Activated T-helper 9 cell treated with anti-CD3 and anti-CD28 coated beads, Interleukin-2, amount 50 U/mL, for 16 hours (primary cell): ENCODE results near the gene NFIA.

Experiments
- DNase-seq: peaks from one replicate; pipeline ENCODE4 v3.0.0-alpha.2; 2020; ENCODE audit warnings: low read depth

NFIA gene

DNA sequence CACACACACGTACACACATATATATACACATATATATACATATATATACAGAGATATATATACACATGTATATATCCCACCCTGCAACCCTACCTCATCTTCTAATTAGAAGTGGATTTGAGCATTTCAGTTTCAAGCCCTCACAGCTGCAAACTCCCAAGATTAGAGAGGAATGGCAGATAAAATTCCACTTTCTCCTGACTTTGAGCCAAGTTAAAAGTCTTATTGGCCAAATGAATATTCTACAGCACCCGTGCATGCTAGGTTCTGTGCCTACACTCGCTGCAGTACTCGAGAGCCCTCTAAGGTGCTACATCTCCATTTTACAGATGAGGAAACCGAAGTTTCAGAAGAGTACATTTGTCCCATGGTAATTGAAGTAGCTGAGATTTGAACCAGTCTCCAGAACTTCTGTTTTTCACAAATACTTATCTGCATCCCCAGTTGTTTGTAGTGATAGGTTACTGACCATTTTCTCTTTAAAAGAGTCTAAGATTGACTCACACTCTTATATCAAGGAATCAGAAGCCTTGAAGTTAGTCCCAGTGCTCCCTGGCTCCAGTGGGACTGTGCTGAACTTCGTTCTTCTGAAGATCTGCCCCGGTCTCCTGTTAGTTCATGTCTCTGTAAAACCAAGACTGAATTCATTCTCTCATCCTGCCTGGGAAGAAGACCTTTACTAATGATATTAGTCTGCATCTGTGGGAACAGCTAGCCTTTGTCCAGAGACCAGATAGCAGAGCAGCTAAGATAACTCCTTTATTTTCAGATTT is 350.4 kb downstream of the NFIA start:
- DNase-seq: no peak

DNA sequence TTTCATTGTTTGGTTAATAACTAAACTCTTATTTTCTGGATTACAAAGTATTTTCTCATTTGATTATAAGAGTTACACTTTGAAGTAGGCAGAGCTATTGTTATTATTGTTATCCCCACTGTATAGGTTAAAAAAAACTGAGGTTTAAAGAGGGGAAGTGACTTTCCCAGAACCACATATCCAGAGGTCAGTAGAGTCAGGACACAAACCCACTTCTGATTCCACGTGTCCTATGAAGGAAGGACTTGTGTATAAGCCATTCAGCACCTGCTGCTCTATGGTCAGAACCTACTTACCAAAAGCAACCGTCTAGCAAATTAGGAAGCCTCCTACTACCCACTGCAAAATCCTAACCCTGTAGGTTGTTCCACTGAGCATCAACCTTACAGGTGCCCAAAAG is 351.3 kb downstream of the NFIA start:
- no peak for DNase-seq

GRCh38 chr1:61434276-61434675 is 351.9 kb downstream of the NFIA start:
- no peak for DNase-seq

DNA sequence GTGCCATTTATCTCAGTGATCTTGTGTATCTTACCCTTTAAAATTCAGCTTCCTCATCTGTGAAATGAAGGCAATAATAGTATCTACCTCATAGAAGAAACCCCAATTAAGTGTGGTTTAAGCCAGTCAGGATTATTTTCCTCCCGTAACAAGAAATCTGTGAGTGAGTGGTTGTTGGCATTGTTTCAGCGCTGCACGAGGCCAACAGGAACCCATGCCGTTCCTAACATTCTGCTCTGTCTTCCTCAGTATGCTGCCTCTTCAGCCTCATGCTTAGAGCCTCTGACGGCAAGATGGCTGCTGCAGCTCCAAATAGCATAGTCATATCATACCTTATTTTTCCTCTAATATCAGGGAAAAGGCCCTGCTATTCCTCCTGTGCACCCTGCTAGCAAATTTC is 352.9 kb downstream of the NFIA start:
- no peak for DNase-seq

- no peak for DNase-seq
These were observed 353.7 kb downstream of the NFIA start for GRCh38 chr1:61436016-61436415.

- no peak for DNase-seq
These were observed 354.2 kb downstream of the NFIA start for GRCh38 chr1:61436491-61437120.

DNA sequence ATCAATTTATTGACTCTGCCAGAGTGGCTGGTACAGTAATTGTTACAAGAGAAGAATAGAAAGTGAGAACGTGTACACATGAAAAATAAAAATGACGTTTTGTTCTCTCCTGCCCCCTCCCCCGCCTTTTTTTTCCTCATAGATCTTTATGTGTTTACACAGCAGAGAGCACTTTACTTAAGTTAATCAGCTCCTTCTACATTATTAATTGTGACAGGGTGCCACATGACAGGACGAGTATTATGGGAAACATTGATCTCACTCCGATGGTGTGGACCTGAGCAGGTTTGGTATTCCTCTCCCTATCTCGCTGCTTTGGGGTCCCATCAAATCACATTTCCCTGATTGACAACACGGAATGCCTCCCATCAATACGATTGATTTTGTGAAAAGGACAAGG is 356.9 kb downstream of the NFIA start:
- DNase-seq: no peak

DNA sequence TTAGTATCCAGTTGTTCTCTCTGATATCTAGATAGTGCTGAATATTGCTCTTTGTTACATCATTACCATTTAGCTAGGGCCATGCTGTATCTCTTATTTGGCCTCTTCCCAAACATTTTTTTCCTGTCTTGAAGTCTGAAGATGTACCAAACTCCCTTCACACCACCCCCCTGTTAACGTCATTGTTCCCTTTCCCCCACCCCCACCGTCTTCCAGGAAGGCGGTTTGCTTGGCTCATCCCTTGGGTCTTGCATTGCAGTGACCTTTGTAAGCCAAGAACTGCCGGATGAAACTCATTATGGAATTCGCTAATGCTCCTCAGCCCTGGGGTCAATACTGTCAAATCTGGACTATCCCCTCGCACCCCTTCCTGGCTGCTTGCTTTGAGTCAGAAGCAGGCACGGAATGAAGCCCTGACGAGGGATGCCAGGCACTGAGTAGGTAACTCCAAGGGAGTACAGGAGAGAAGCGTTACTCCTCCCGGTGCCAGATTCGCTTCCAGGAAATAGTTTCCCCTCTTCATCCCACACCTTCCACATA is 359.4 kb downstream of the NFIA start:
- no peak for DNase-seq

DNA sequence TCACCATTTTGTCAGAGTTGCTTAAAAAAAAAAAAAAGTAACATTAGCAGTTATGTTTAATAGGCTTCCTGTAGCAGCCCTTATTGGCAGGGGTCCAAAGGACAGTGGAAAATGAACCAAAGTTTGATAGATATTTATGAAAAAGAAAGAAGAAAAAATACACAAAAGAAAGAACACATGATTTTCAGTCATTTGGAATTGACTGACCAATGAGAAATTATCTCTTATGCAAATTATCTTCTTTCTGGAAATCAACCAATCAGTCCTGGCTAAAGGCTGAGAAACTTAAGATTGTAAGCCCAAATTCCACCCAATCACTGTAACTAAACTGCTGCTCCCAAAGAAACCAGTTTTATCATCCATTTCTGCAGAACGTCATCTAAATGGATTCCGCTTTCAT is 360.2 kb downstream of the NFIA start:
- DNase-seq: no peak

DNA sequence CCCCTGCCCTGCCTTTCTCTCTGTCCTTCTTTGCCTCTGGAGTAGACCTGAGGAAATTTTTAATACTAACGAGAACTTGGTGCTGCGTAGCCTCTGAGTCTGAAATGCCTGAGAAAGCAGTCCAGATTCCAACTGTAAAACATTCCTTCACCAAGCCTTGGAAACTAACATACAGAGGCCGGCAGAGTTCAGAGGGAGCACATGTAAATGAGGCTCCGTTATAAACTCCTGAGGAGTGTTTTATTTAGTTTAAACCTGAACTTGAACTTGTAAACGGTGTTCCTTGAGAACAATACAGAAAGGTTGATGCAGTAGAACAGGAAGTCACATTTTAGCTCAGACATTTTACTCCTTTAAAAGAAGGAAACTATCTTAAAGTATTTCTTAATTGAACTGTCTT is 361.9 kb downstream of the NFIA start:
- DNase-seq: no peak

- no peak for DNase-seq
These were observed 363.0 kb downstream of the NFIA start for GRCh38 chr1:61445269-61445825.

DNA sequence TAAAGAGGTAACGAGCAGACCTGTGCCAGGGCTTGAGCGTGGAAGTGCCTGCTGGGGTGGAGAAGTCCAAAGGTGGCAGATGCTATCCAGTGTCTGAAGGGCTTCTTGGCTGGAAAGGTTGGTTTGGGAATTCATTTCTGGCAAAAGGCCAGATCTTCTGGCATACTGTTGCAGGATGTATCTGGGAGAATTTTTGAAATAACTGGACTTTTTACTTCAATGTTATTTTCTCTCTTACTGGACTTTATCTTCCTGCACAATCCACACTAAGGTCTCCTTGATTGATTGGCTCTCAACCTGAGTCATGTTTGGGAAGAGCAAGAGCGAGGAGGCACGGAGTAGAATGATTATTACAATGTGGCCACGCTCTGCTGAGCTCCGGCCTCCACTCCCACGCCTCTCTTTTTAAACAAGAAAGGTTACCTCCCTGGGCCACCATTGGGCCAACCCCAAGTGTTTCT is 364.2 kb downstream of the NFIA start:
- no peak for DNase-seq

- DNase-seq: no peak
These were observed 365.0 kb downstream of the NFIA start for GRCh38 chr1:61447106-61447967.

DNA sequence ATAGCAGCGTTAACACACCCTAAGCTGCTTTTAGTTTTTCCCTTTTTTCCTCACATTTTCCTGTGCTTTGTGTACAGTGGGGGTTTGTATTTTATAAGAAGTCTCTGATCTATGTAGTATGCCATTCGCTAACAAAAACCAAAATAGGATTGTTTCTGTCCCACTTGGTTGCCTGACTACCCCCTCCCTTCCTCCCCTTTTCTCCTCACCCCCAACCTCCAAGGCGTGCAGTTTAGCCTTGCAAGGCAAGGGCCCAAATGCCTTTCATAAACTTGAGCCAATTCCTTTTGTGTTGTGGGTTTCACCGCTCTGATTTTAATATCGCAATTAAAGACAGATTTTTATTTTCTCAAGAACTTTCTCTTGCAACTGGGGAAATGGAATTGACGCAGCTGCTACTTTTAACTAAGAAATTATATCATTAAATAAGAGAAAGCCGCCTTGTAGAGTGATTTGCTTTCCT is 365.6 kb downstream of the NFIA start:
- DNase-seq: no peak

- DNase-seq: no peak
These were observed 366.6 kb downstream of the NFIA start for GRCh38 chr1:61448914-61449313.

DNA sequence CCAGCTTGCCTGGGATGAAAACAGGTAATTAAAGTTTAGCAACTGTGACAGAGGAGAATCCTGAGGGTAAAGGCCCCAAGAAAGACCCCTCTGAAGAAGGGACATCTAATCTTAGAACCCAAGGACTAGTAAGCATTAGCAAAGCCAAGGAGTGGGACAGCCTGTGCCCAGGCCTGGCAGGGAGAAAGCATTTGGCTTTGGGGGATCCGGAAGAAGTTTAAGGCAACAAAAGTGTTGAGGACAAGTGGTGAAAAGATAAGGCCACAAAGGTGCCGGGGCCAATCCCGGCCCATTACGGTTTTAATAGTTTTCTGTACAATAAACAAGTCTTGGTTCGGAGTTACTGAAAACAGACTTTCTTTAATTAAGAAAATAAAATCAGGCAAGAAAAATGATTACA is 367.0 kb downstream of the NFIA start:
- no peak for DNase-seq

GRCh38 chr1:61450454-61450853 is 368.1 kb downstream of the NFIA start:
- no peak for DNase-seq

- no peak for DNase-seq
These were observed 368.7 kb downstream of the NFIA start for GRCh38 chr1:61450872-61451571.

DNA sequence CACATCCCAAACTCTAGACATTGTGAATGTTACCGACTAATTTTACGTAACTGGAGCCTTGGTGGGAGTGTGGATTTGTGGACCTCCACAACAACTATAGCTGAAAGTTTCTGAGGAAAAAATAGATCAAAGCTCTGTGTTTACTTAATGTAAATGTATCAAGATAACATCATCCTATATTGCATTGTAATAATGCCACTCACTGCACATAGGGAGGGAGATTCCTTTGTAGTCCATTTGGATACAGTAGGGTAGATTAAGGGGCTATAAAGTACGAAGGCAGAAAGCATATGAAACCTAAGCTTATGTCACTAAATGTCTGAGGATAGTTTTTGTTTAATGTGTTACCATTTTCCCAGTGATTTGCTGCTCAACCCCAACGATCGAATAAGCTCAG is 369.2 kb downstream of the NFIA start:
- DNase-seq: no peak

DNA sequence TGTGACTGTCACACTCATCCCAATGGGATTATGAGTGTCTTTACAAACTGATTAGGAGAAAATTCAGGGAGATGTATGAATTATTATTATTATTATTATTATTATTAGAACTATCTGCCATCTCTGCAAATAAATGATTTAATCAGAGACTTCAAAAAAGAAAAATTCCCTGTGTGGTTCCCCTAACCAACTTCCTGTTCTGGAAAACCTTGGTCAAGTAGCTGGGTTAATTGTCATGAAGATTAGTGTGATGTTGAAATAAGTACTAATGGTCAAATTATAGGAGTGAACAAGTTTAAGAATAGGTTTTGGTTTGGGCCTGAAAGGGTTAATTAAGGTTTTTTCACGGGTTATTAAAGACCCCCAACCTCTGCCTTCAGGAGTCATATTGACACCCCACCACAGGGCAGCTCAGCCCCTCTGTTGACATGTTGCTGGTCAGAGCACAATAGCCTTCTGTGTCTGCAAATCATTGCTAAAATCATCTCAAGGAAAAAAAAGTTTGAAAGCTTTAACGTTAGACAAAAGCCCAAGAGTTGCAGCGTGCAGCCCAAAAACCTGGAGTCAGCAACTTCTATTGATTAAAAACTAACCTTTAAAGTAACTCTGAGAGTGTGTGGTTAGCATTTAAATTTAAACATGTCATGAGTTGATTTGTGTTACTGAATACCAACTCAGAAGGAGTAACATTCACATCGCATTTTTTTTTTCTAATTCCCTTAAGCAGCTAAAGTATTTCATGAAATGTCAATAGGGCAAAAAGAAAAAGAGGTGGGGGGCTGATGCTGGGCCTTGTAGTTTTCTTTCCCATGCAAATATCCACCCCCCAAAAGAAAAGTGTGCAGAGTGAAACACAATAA is 370.0 kb downstream of the NFIA start:
- no peak for DNase-seq
